Heart left ventricle (tissue), 16 donors: ENCODE data around the gene PIGL. TPM values are rescaled to one million over a fixed set of nuclear protein-coding genes. Genes with fewer than 3 reads are reported as not detected.

ENCODE experiments used
- ATAC-seq, 4 donors: fragments of 200-7000 bp; cut with Tn5 transposase; one replicate each; pipeline ENCODE4 v1.9.1; 2020 to 2022; ENCODE audit warnings: moderate library complexity in 4 of 4, mild to moderate bottlenecking in 3 of 4, moderate number of reproducible peaks in 1 of 4
- DNase-seq, 5 donors: peaks; one replicate each; pipeline ENCODE4 v3.0.0-alpha.2; 2020
- H3K27ac ChIP-seq, 12 donors: fragments of 200-600 bp; sonication (generic) in 4 of 12; one replicate each; pipeline versions ENCODE4 v1.5.0 to v1.8.0; 2016 to 2022; ENCODE audit warnings: mild to moderate bottlenecking in 2 of 12
- H3K27me3 ChIP-seq, 9 donors: fragments of 200-600 bp; sonication (generic) in 2 of 9; one replicate each; pipeline versions ENCODE4 v1.5.1 to v1.8.0; 2016 to 2022; ENCODE audit warnings: mild to moderate bottlenecking in 3 of 9
- H3K36me3 ChIP-seq, 9 donors: fragments of 200-600 bp; sonication (generic) in 2 of 9; one replicate each; pipeline versions ENCODE4 v1.5.0 to v1.8.0; 2018 to 2022; ENCODE audit warnings: mild to moderate bottlenecking in 2 of 9
- H3K4me1 ChIP-seq, 12 donors: fragments of 200-600 bp; sonication (generic) in 4 of 12; one replicate each; pipeline versions ENCODE4 v1.5.0 to v1.8.0; 2016 to 2022; ENCODE audit warnings: mild to moderate bottlenecking in 3 of 12
- H3K4me3 ChIP-seq, 12 donors: fragments of 200-600 bp; sonication (generic) in 4 of 12; one replicate each; pipeline versions ENCODE4 v1.5.0 to v1.8.0; 2017 to 2022; ENCODE audit warnings: mild to moderate bottlenecking in 9 of 12, moderate library complexity in 4 of 12
- H3K9me3 ChIP-seq, 12 donors: fragments of 200-600 bp; sonication (generic) in 4 of 12; one replicate each; pipeline versions ENCODE4 v1.5.0 to v1.8.0; 2016 to 2022; ENCODE audit warnings: mild to moderate bottlenecking in 1 of 12
- CTCF ChIP-seq, 12 donors: fragments of 200-600 bp; sonication (generic) in 4 of 12; IDR thresholded peaks; one replicate each; pipeline versions ENCODE4 v1.5.0 to v1.8.0; 2018 to 2022; ENCODE audit warnings: antibody characterized with exemption in 12 of 12, mild to moderate bottlenecking in 5 of 12
- POLR2A ChIP-seq, 2 donors: fragments of 450-650 bp; IDR thresholded peaks; one replicate each; pipeline ENCODE4 v1.6.1; 2017; ENCODE audit warnings: antibody characterized with exemption in 2 of 2, mild to moderate bottlenecking in 2 of 2, moderate library complexity in 2 of 2
- WGBS, 4 donors: extraction: QIAGEN DNeasy Blood & Tissue Kit in 2 of 4; methylation state at CpG; one replicate each; pipeline versions ENCODE4 v1.1.5 to v1.1.7; 2013 to 2018; 5-methylcytosine and 5-hydroxymethylcytosine counted together
- intact Hi-C, 10 donors: fragments of 100-400 bp; cut with DNase I; formaldehyde crosslinking; loops; one replicate each; pipeline versions ENCODE4 v1.11.1 to v1.14.2; 2022
- polyA plus RNA-seq, 2 donors: library from polyadenylated mRNA; stranded (reverse); fragments of 200-250 nt; gene quantifications; one replicate each; pipeline ENCODE4 v1.2.3, GENCODE V29; 2013
- total RNA-seq, 9 donors: library from RNA; depleted of rRNA in 2 of 9; stranded (reverse); fragments of >200 nt in 2 of 9; fragmentation: NEBNext Ultra II Directional in 3 of 9; extraction: Animal tissue kit (Norgen Biotek cat#: 25700) in 3 of 9; gene quantifications; one replicate each; pipeline versions ENCODE4 v1.1.0 to v1.2.4, GENCODE V29; 2016 to 2023
- donor health status: ischemic (EF 13 %, LVEDD 7.1; RV severe dilation, severe dysfunction).
- donor health status: healthy with polysubstance abuse.
- donor health status: DM: no; HTN: yes; CAD: no.
- donor health status: DM: no; HTN: no; CAD: no.
- donor health status: ischemic (EF 25% LVEDD 6.9; RV normal size, moderate dysfunction).
- donor health status: ischemic (EF 25% LVEDD 5.7; RV mildly dilated, moderate dysfunction).
- donor health status: healthy.
- donor health status: DM: yes; HTN: yes; CAD: no.
- donor health status: ischemic (EF 35%, LVEDD 5.7; RV mildly dilated, moderate dysfunction).
- donor health status: nonischemic (EF 11% LVEDD 7.7; RV severe dilation, severe dysfunction).
- donor health status: DM: yes; HTN: yes; CAD: no.
- donor health status: PGD.
- donor health status: ischemic (EF 29% LVEDD 5.4; RV normal size, mild dysfunction).
- donor health status: nonischemic (EF 23%, LVEDD 6.1; RV moderate dilation, normal function).

The PIGL gene
- total and polyA plus RNA-seq, 11 donors = 4.5 to 20.2 (median 10.2) TPM

GRCh38 chr17:16251556-16251955 is 34.5 kb downstream of the PIGL start:
- TF ChIP-seq CTCF (IDR thresholded peaks at IDR 0.05) (no peak), POLR2A (IDR thresholded peaks at IDR 0.05) (no peak)
- no peak for DNase-seq
- Histone ChIP-seq H3K27ac (no peak overlapping the region), H3K36me3 (no peaks in the 10 kb centered on the region), H3K9me3 (no peaks in the 10 kb centered on the region), H3K4me3 (no peak overlapping the region), H3K27me3 (no peaks in the 10 kb centered on the region), H3K4me1 (peaks cover 0 to 21% (median 17%) of the 10 kb centered on the region in 12 donors)
- WGBS, 4 donors = 67 to 85% (median 73%) methylated on average over 1 of the region's 1 CpG
- no peak for ATAC-seq
- intact Hi-C loops = no loop called here

- Histone ChIP-seq H3K4me1 (peaks cover 0 to 31% (median 18%) of the 10 kb centered on the region in 12 donors), H3K36me3 (no peaks in the 10 kb centered on the region), H3K9me3 (no peaks in the 10 kb centered on the region), H3K4me3 (peak overlapping the region in 2 of 12 donors; percentile 22 to 25), H3K27me3 (no peaks in the 10 kb centered on the region), H3K27ac (peak overlapping the region in 11 of 12 donors; percentile 7 to 78 (median 65))
- no peak for DNase-seq
- 87 to 90% (median 89%) methylated on average over 9 of the region's 9 CpGs for WGBS, 4 donors
- TF ChIP-seq CTCF (IDR thresholded peaks at IDR 0.05) (no peak), POLR2A (IDR thresholded peaks at IDR 0.05) (no peak)
- no peak for ATAC-seq
- intact Hi-C loops = no loop called here
Observed at GRCh38 chr17:16254773-16255400, 37.9 kb downstream of the PIGL start.

GRCh38 chr17:16255481-16255921 is 38.5 kb downstream of the PIGL start:
- Histone ChIP-seq H3K4me3 (peak overlapping the region in 8 of 12 donors; percentile 4 to 38 (median 20)), H3K4me1 (peaks cover 0 to 31% (median 18%) of the 10 kb centered on the region in 12 donors)
- WGBS, 4 donors = 13 to 26% (median 19%) methylated on average over 4 of the region's 4 CpGs

More at GRCh38 chr17:16255481-16255921, 38.5 kb downstream of the PIGL start:
- Histone ChIP-seq H3K36me3 (peaks cover 0 to 2% (median 0%) of the 10 kb centered on the region in 9 donors), H3K27ac (peak overlapping the region in 11 of 12 donors; percentile 7 to 78 (median 65)), H3K27me3 (no peaks in the 10 kb centered on the region), H3K9me3 (no peaks in the 10 kb centered on the region)
- TF ChIP-seq CTCF (IDR thresholded peaks at IDR 0.05) (no peak), POLR2A (IDR thresholded peaks at IDR 0.05) (no peak)
- intact Hi-C loops = no loop called here
- DNase-seq (peak in 4 of 5 donors; percentile 48 to 68 (median 59)), ATAC-seq (peak; percentile 70 to 93 (median 84))
